Measurements from ENCODE around the gene PRR5L. TPM values are rescaled to one million over a fixed set of nuclear protein-coding genes. Genes with fewer than 3 reads are reported as not detected.

Gene PRR5L
- total and polyA plus RNA-seq, 2 donors (not counting 1 experiment from before 2014, with no cell fraction given), result 4.0 to 5.9 TPM

- POLR2A ChIA-PET, result no interaction called here
- DNase-seq, result no peak
- no peak overlapping the region for H3K27ac Mint-ChIP-seq
- no peaks in the 10 kb centered on the region for H3K4me1 Mint-ChIP-seq
- no peak overlapping the region for H3K4me3 Mint-ChIP-seq
- Histone ChIP-seq H4K20me1 (ENCODE audit: control insufficient read depth, insufficient read depth, low read length, poor library complexity, severe bottlenecking) (no peaks in the 10 kb centered on the region), H3K4me1 (ENCODE audit: control insufficient read depth in 2 of 2, insufficient read depth in 2 of 2, low read length in 2 of 2) (peaks cover 0 to 4% of the 10 kb centered on the region in 2 donors), H3K27ac (ENCODE audit: low read length in 2 of 2) (no peak overlapping the region), H3K36me3 (replicated peaks in 1 of 2; ENCODE audit: control extremely low read depth in 1 of 2, control insufficient read depth in 1 of 2, extremely low read depth in 1 of 2, insufficient read depth in 2 of 2, low read length in 1 of 2) (no peaks in the 10 kb centered on the region), H3K9me3 (ENCODE audit: control extremely low read depth in 1 of 3, control insufficient read depth in 2 of 3, insufficient read depth in 1 of 3, low read length in 2 of 3) (peaks cover 0 to 8% (median 7%) of the 10 kb centered on the region in 3 donors), H3K79me2 (ENCODE audit: control insufficient read depth, insufficient read depth, low read length) (no peaks in the 10 kb centered on the region), H2AFZ (ENCODE audit: insufficient read depth, low read depth, low read length, poor library complexity, severe bottlenecking) (no peak overlapping the region), H3K4me2 (replicated peaks; ENCODE audit: low read depth, low read length, poor library complexity, severe bottlenecking) (no peak overlapping the region), H3K4me3 (ENCODE audit: control extremely low read depth in 1 of 5, extremely low read depth in 1 of 5, insufficient read depth in 1 of 5, low read depth in 2 of 5, low read length in 4 of 5) (no peak overlapping the region), H3K9ac (ENCODE audit: low read length) (no peak overlapping the region), H3K27me3 (replicated peaks in 1 of 4; ENCODE audit: control extremely low read depth in 1 of 4, control insufficient read depth in 3 of 4, insufficient read depth in 4 of 4, low read length in 3 of 4) (peaks cover 0 to 3% (median 0%) of the 10 kb centered on the region in 4 experiments)
- CTCF ChIA-PET, result no interaction called here
- no peak for ATAC-seq (ENCODE audit: low read depth)
- WGBS (ENCODE audit: insufficient coverage), result 100% methylated on average over 1 of the region's 2 CpGs
- H3K9me3 Mint-ChIP-seq (ENCODE audit: insufficient read depth), result no peaks in the 10 kb centered on the region
- intact Hi-C loops (cut with micrococcal nuclease), result no loop called here
- TF ChIP-seq EZH2 (IDR thresholded peaks at IDR 0.05; ENCODE audit: borderline replicate concordance, insufficient read depth, low read depth, low read length, poor library complexity, severe bottlenecking) (no peak), CTCF (IDR thresholded peaks at IDR 0.05) (no peak)
- no peaks in the 10 kb centered on the region for H3K27me3 Mint-ChIP-seq
Observed at GRCh38 chr11:36443661-36444060, 147.6 kb downstream of the PRR5L start.

- Mint-ChIP-seq H3K4me3 (no peak overlapping the region), H3K4me1 (peaks cover 15% of the 10 kb centered on the region), H3K27ac (no peak overlapping the region), H3K27me3 (no peaks in the 10 kb centered on the region), H3K9me3 (ENCODE audit: insufficient read depth) (no peaks in the 10 kb centered on the region)
- Histone ChIP-seq H3K9me3 (ENCODE audit: control extremely low read depth in 1 of 3, control insufficient read depth in 2 of 3, insufficient read depth in 1 of 3, low read length in 2 of 3) (peaks cover 0 to 8% (median 7%) of the 10 kb centered on the region in 3 donors), H3K27ac (ENCODE audit: low read length in 2 of 2) (no peak overlapping the region), H4K20me1 (ENCODE audit: control insufficient read depth, insufficient read depth, low read length, poor library complexity, severe bottlenecking) (no peaks in the 10 kb centered on the region), H3K4me3 (ENCODE audit: control extremely low read depth in 1 of 5, extremely low read depth in 1 of 5, insufficient read depth in 1 of 5, low read depth in 2 of 5, low read length in 4 of 5) (no peak overlapping the region), H3K27me3 (replicated peaks in 1 of 4; ENCODE audit: control extremely low read depth in 1 of 4, control insufficient read depth in 3 of 4, insufficient read depth in 4 of 4, low read length in 3 of 4) (no peaks in the 10 kb centered on the region), H2AFZ (ENCODE audit: insufficient read depth, low read depth, low read length, poor library complexity, severe bottlenecking) (no peak overlapping the region), H3K36me3 (replicated peaks in 1 of 2; ENCODE audit: control extremely low read depth in 1 of 2, control insufficient read depth in 1 of 2, extremely low read depth in 1 of 2, insufficient read depth in 2 of 2, low read length in 1 of 2) (no peaks in the 10 kb centered on the region), H3K79me2 (ENCODE audit: control insufficient read depth, insufficient read depth, low read length) (no peaks in the 10 kb centered on the region), H3K9ac (ENCODE audit: low read length) (no peak overlapping the region), H3K4me2 (replicated peaks; ENCODE audit: low read depth, low read length, poor library complexity, severe bottlenecking) (no peak overlapping the region), H3K4me1 (ENCODE audit: control insufficient read depth in 2 of 2, insufficient read depth in 2 of 2, low read length in 2 of 2) (peaks cover 17 to 22% of the 10 kb centered on the region in 2 donors)
- intact Hi-C loops (cut with micrococcal nuclease), result no loop called here
- ChIA-PET POLR2A (no interaction called here), CTCF (no interaction called here)
- DNase-seq (no peak), ATAC-seq (ENCODE audit: low read depth) (no peak)
- WGBS (ENCODE audit: insufficient coverage), result 98% methylated on average over 6 of the region's 7 CpGs
- TF ChIP-seq CTCF (IDR thresholded peaks at IDR 0.05) (no peak), EZH2 (IDR thresholded peaks at IDR 0.05; ENCODE audit: borderline replicate concordance, insufficient read depth, low read depth, low read length, poor library complexity, severe bottlenecking) (no peak)
Observed at GRCh38 chr11:36446135-36446534, 150.0 kb downstream of the PRR5L start.
